H1 (cell line): ENCODE measurements around the gene RAMACL. TPM values are rescaled to one million over a fixed set of nuclear protein-coding genes. Genes with fewer than 3 reads are reported as not detected.
"Not testable (repeated sequence)": the region's sequence is repeated elsewhere in the genome, so short reads cannot be mapped to it uniquely, and the experiment has no call there.

Source experiments
- CTCF ChIA-PET: fragments of 300-600 bp; sonication (Branson Sonifier 250); formaldehyde crosslinking; loops from one replicate; lab custom pipeline; 2021; ENCODE audit not compliant: partially characterized antibody; lab: Charles Lee
- POLR2A ChIA-PET: fragments of 300-600 bp; sonication (Branson Sonifier 250); formaldehyde crosslinking; loops from one replicate; lab custom pipeline; 2021; ENCODE audit warnings: inconsistent platforms; ENCODE audit not compliant: partially characterized antibody; lab: Charles Lee
- DNase-seq, 2 experiments: peaks; one replicate each; pipeline versions ENCODE4 v3.0.0 to v3.0.0-alpha.2; 2010 to 2022; ENCODE audit warnings: low spot score in 2 of 2, low read depth in 1 of 2, mixed read lengths in 1 of 2
- FAIRE-seq: peaks from 2 replicates; lab custom pipeline; 2011; peaks lifted over from hg19 to GRCh38; lab: Jason Lieb, UNC
- H2AFZ ChIP-seq: 2 replicates; pipeline ENCODE4 v1.8.1; 2012; ENCODE audit warnings: low read length, inconsistent platforms
- H2AK5ac ChIP-seq: 2 replicates; pipeline ENCODE4 v1.6.1; 2013; ENCODE audit warnings: low read depth, low read length
- H2BK120ac ChIP-seq: replicated peaks from 2 replicates; pipeline ENCODE3; 2013; ENCODE audit warnings: low read depth, low read length, inconsistent platforms
- H2BK12ac ChIP-seq: 2 replicates; pipeline ENCODE4 v1.6.1; 2013; ENCODE audit warnings: low read depth, low read length
- H2BK15ac ChIP-seq: 2 replicates; pipeline ENCODE4 v1.6.1; 2013; ENCODE audit warnings: low read length
- H2BK20ac ChIP-seq: 2 replicates; pipeline ENCODE4 v1.6.1; 2013; ENCODE audit warnings: low read length
- H2BK5ac ChIP-seq: 2 replicates; pipeline ENCODE4 v1.6.1; 2013; ENCODE audit warnings: low read depth, low read length
- H3K14ac ChIP-seq: 2 replicates; pipeline ENCODE4 v1.6.1; 2013; ENCODE audit warnings: inconsistent platforms; ENCODE audit not compliant: insufficient read length
- H3K18ac ChIP-seq: 2 replicates; pipeline ENCODE4 v1.6.1; 2013; ENCODE audit warnings: low read length; ENCODE audit errors: extremely low read depth
- H3K23ac ChIP-seq: 2 replicates; pipeline ENCODE4 v1.6.1; 2013; ENCODE audit warnings: inconsistent platforms; ENCODE audit not compliant: insufficient read length
- H3K23me2 ChIP-seq: 2 replicates; pipeline ENCODE4 v1.6.1; 2013; ENCODE audit warnings: low read depth, low read length
- H3K27ac ChIP-seq: 2 replicates; pipeline ENCODE4 v1.6.1; 2011; ENCODE audit warnings: low read depth, low read length, inconsistent platforms
- H3K27me3 ChIP-seq, 4 experiments: replicated peaks in 1 of 4; 1 replicate in 1 of 4; 2 replicates in 3 of 4; pipeline versions ENCODE4 v1.6.1 to v1.8.1; 2011 to 2013; ENCODE audit warnings: low read length in 3 of 4, mild to moderate bottlenecking in 3 of 4, inconsistent platforms in 2 of 4, mixed read lengths in 2 of 4, moderate library complexity in 1 of 4; ENCODE audit not compliant: control insufficient read depth in 3 of 4, insufficient read depth in 3 of 4; ENCODE audit errors: extremely low read depth in 1 of 4
- H3K36me3 ChIP-seq, 4 experiments: 2 replicates each; pipeline versions ENCODE4 v1.6.1 to v1.8.1; 2011 to 2013; ENCODE audit warnings: mild to moderate bottlenecking in 4 of 4, low read length in 3 of 4, moderate library complexity in 2 of 4, control low read depth in 1 of 4, inconsistent platforms in 1 of 4; ENCODE audit not compliant: insufficient read depth in 4 of 4, control insufficient read depth in 2 of 4
- H3K4ac ChIP-seq: replicated peaks from 2 replicates; pipeline ENCODE3; 2013; ENCODE audit warnings: low read length, low read depth, mixed read lengths, inconsistent platforms; ENCODE audit not compliant: insufficient read length
- H3K4me1 ChIP-seq, 4 experiments: replicated peaks in 1 of 4; 1 replicate in 1 of 4; 2 replicates in 3 of 4; pipeline versions ENCODE4 v1.6.1 to v1.8.1; 2011 to 2013; ENCODE audit warnings: low read length in 3 of 4, inconsistent platforms in 2 of 4, mixed read lengths in 1 of 4; ENCODE audit not compliant: insufficient read depth in 4 of 4, control insufficient read depth in 3 of 4
- H3K4me2 ChIP-seq, 2 experiments: 2 replicates each; pipeline versions ENCODE4 v1.6.1 to v1.8.1; 2011 to 2013; ENCODE audit warnings: low read depth in 2 of 2, low read length in 2 of 2, control low read depth in 1 of 2, inconsistent platforms in 1 of 2, mild to moderate bottlenecking in 1 of 2; ENCODE audit not compliant: insufficient read depth in 1 of 2
- H3K4me3 ChIP-seq, 4 experiments: fragments of 200-600, 300-600 bp in 1 of 4; sonication (generic), shearing (Covaris generic), sonication (Bioruptor Twin) in 1 of 4; 2 replicates each; pipeline versions ENCODE4 v1.5.1 to v1.8.1; 2011 to 2016; ENCODE audit warnings: low read length in 4 of 4, low read depth in 3 of 4, control low read depth in 2 of 4, inconsistent platforms in 2 of 4, mild to moderate bottlenecking in 2 of 4, mixed read lengths in 1 of 4, moderate library complexity in 1 of 4; ENCODE audit not compliant: insufficient read depth in 2 of 4; ENCODE audit errors: extremely low read depth in 1 of 4
- H3K56ac ChIP-seq: replicated peaks from 2 replicates; pipeline ENCODE3; 2013; ENCODE audit warnings: low read depth, mild to moderate bottlenecking, mixed read lengths, low read length, inconsistent platforms; ENCODE audit not compliant: insufficient read length
- H3K79me1 ChIP-seq: 2 replicates; pipeline ENCODE4 v1.6.1; 2013; ENCODE audit warnings: low read depth, low read length, control low read depth
- H3K79me2 ChIP-seq, 2 experiments: 2 replicates each; pipeline versions ENCODE4 v1.6.1 to v1.8.1; 2012 to 2013; ENCODE audit warnings: low read length in 2 of 2, mild to moderate bottlenecking in 2 of 2, inconsistent platforms in 1 of 2; ENCODE audit not compliant: insufficient read depth in 2 of 2, control insufficient read depth in 1 of 2
- H3K9ac ChIP-seq, 4 experiments: replicated peaks in 1 of 4; 1 replicate in 1 of 4; 2 replicates in 3 of 4; pipeline versions ENCODE4 v1.6.1 to v1.8.1; 2011 to 2013; ENCODE audit warnings: low read depth in 3 of 4, low read length in 3 of 4, control low read depth in 2 of 4, mild to moderate bottlenecking in 2 of 4, moderate library complexity in 2 of 4, inconsistent platforms in 1 of 4; ENCODE audit errors: extremely low read depth in 1 of 4
- H3K9me3 ChIP-seq, 2 experiments: 2 replicates each; pipeline versions ENCODE4 v1.6.1 to v1.8.1; 2012 to 2013; ENCODE audit warnings: mild to moderate bottlenecking in 2 of 2, moderate library complexity in 2 of 2, control low read depth in 1 of 2, inconsistent platforms in 1 of 2, low read depth in 1 of 2, low read length in 1 of 2, mixed read lengths in 1 of 2; ENCODE audit not compliant: insufficient read depth in 2 of 2
- H4K20me1 ChIP-seq, 2 experiments: replicated peaks in 1 of 2; 2 replicates each; pipeline versions ENCODE3 to v1.8.1; 2011 to 2013; ENCODE audit warnings: inconsistent platforms in 2 of 2, low read length in 2 of 2, mild to moderate bottlenecking in 1 of 2; ENCODE audit not compliant: insufficient read depth in 2 of 2, control insufficient read depth in 1 of 2
- H4K5ac ChIP-seq: 2 replicates; pipeline ENCODE4 v1.6.1; 2013; ENCODE audit warnings: low read length, low read depth, mixed read lengths, inconsistent platforms; ENCODE audit not compliant: insufficient read length
- H4K8ac ChIP-seq: 2 replicates; pipeline ENCODE4 v1.8.0; 2013; ENCODE audit warnings: mild to moderate bottlenecking, moderate library complexity, low read length, inconsistent platforms; ENCODE audit not compliant: insufficient read depth; ENCODE audit errors: extremely low read depth
- H4K91ac ChIP-seq: replicated peaks from 2 replicates; pipeline ENCODE3; 2013; ENCODE audit warnings: low read length, mixed read lengths, inconsistent platforms; ENCODE audit not compliant: insufficient read length
- WGBS, 2 experiments: shearing (Covaris generic) in 1 of 2; methylation state at CpG; one replicate each; pipeline versions ENCODE4 v1.1.6 to v1.1.7; 2013 to 2015; ENCODE audit warnings: low lambda C conversion rate in 2 of 2, mixed read lengths in 2 of 2, inconsistent platforms in 1 of 2, low coverage in 1 of 2, missing lambda C conversion rate in 1 of 2; ENCODE audit not compliant: insufficient replicate concordance in 2 of 2, insufficient coverage in 1 of 2, insufficient read length in 1 of 2; ENCODE audit errors: extremely low coverage in 1 of 2, missing lambda C conversion rate in 1 of 2; 5-methylcytosine and 5-hydroxymethylcytosine counted together
- polyA plus RNA-seq, 7 experiments: library from polyadenylated mRNA; depleted of rRNA in 3 of 7; stranded (reverse) in 5 of 7; unstranded in 2 of 7; fragments of >200 nt in 5 of 7; fragments of 200-250 nt in 2 of 7; gene quantifications; 1 replicate in 5 of 7; 2 replicates in 1 of 7; 4 replicates in 1 of 7; pipeline versions ENCODE4 v1.2.1 to v1.2.3, GENCODE V29; 2011 to 2013; ENCODE audit warnings: missing spikeins in 2 of 7, mixed read lengths in 2 of 7
- total RNA-seq: library from RNA; stranded (reverse); fragmentation: NEBNext Ultra II Directional; extraction: Animal tissue kit (Norgen Biotek cat#: 25700); gene quantifications from 2 replicates; pipeline ENCODE4 v1.2.1, GENCODE V29; 2021

The RAMACL gene
- total and polyA plus RNA-seq, 2 of the 8 experiments (the other 6 are each of a cell fraction or from before 2014, with no cell fraction given) = 0.23 to 0.97 TPM

- H3K14ac ChIP-seq, H4K5ac ChIP-seq, H3K23ac ChIP-seq, H3K79me1 ChIP-seq, H2BK12ac ChIP-seq, H3K9ac ChIP-seq, H3K27ac ChIP-seq, H2BK20ac ChIP-seq, FAIRE-seq, H2BK15ac ChIP-seq, H3K56ac ChIP-seq, H2AFZ ChIP-seq, H3K9me3 ChIP-seq, DNase-seq, H3K23me2 ChIP-seq, H3K4ac ChIP-seq, H4K91ac ChIP-seq, H3K4me3 ChIP-seq, H4K20me1 ChIP-seq, CTCF ChIA-PET, H2AK5ac ChIP-seq, H3K79me2 ChIP-seq, H3K18ac ChIP-seq, H2BK5ac ChIP-seq, H2BK120ac ChIP-seq, H3K36me3 ChIP-seq, H3K27me3 ChIP-seq, H4K8ac ChIP-seq, H3K4me2 ChIP-seq: not testable (repeated sequence)
- peaks cover 0 to 14% (median 3%) of the 10 kb centered on the region in 4 experiments; a peak in 2 of 7 replicates for H3K4me1 ChIP-seq
- WGBS, 2 experiments = 79% methylated on average over 4 of the region's 4 CpGs; no CpG with 5 or more reads in 1 of the 2 experiments
- POLR2A ChIA-PET = interaction anchor here (0.9 kb wide), 1 partner anchor 69 kb away, joined by 3 read pairs; no protein-coding TSS in a partner anchor
Observed at GRCh38 chr6:166634581-166634980, 48.1 kb upstream of the RAMACL start.
